Measurements from ENCODE around the gene FAM24B.

DNA sequence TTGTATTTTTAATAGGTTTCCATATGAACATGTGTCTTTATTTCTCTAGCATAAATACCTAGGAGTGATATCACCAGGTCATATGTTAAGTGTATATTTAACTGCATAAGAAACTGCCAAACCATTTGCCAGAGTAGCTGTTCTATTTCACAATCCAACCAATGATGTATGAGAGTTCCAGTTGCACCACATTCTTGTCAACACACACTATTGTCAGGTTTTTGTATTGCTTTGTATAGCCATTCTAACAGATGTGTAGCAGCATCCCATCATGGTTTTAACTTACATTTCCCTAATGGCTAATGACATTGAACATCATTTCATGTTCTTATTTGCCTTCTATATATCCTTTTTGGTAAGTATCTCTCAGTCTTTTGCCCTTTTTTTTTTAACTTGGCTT is 37.8 kb downstream of the FAM24B start:
- TF ChIP-seq, protein P1, sequence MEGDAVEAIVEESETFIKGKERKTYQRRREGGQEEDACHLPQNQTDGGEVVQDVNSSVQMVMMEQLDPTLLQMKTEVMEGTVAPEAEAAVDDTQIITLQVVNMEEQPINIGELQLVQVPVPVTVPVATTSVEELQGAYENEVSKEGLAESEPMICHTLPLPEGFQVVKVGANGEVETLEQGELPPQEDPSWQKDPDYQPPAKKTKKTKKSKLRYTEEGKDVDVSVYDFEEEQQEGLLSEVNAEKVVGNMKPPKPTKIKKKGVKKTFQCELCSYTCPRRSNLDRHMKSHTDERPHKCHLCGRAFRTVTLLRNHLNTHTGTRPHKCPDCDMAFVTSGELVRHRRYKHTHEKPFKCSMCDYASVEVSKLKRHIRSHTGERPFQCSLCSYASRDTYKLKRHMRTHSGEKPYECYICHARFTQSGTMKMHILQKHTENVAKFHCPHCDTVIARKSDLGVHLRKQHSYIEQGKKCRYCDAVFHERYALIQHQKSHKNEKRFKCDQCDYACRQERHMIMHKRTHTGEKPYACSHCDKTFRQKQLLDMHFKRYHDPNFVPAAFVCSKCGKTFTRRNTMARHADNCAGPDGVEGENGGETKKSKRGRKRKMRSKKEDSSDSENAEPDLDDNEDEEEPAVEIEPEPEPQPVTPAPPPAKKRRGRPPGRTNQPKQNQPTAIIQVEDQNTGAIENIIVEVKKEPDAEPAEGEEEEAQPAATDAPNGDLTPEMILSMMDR (IDR thresholded peaks at IDR 0.05) = no peak
- no peak for TF ChIP-seq EP300 (IDR thresholded peaks at IDR 0.05)
- TF ChIP-seq POLR2A (IDR thresholded peaks at IDR 0.05) = no peak

Measured in tibial nerve (tissue), 4 donors.